Right kidney (tissue), 1 donor: ENCODE results near the gene KIF1A.
"Not testable (repeated sequence)": the region's sequence is repeated elsewhere in the genome, so short reads cannot be mapped to it uniquely, and the experiment has no call there.

Experiments used
- DNase-seq: peaks from one replicate; pipeline ENCODE4 v3.0.0-alpha.2; 2016

Gene KIF1A

DNA sequence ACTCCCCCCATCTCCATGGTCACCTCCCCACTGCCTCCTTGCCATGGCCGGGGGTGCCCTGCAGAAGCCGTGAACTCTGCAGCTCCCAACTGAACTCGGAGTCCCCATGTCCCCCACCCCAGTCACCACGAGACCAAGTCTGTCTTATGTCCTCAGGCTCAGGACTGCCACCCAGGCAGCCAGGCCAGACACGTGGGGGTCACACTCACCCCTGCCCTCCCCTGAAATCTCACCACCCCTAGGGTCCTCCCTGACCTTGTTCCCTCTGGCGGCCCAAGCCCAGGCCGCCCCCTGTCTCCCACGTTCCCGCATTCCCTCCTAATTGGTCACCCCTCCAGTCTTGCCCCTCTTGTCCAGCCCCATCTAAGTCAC lies 117.4 kb downstream of the KIF1A start:
- DNase-seq = no peak

DNA sequence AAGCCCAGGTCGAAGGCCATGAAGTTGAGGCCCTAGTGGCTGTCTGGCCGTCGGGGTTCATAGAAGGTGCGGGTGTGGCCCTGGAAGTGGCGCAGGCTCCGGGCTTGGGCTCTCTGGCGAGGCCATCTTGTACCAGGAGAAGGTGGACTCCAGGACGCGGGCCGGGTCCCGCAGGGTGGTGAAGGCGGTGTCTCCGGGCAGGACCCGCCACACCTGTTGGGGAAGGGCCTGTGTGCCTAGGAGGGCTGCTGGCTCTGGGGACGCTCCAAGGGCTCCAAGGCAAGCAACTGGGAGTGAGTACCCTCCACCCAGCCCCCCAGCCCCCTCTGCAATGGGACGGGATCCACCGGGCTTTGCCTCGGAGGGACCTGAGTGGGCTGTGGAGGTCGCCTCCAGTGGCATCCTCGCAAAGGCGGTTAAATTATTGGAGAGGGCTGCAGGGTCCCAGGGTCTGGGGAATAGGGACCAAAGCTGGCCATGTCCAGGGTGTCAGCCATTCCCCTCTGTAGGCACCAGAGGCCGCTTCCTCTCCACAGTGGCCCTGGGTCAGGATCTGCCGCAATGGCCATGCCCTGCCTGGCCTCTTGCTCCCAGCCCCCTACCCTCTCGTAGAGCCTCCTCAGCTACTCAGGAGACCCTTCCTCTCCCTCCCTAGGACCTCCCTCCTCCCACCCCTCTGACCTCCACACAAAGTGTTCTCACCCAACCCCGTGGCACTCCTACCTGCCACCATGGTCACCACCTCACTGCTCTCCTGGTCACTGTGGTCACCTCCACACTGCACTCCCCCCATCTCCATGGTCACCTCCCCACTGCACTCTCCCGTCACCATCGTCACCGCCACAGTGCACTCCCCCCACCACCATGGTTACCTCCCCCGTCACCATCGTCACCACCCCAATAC lies 118.0 kb downstream of the KIF1A start:
- DNase-seq = no peak

DNA sequence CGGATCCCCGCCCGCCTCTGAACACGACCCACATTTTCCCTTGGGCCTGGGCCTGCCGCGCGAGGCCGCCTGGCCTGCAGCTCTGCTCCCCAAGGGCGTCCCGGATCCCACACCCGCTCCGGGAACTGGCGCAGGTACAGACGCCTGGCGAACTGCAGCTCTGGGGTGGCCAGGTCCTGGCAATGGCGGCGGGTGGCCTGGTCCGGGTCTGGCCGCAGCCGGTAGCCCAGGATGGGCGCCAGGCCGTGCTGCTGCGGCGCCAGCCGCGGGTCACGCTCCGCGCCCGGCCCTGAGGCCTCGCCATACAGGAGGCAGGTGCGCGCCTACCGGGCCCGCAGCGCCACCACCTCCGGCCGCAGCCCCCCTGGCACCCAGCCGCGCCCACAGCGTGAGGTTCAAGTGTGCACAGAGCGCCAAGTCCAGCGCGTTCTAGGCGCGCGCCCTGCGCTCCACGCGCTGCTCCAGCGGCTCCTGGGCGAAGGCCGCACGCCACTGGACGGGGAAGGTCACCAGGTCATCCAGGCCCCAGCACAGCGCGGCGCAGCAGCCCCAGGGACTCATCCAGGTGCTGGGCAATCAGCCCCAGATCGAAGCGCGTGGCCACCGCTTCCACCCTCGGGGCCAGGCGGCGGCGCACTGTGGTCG lies 118.8 kb downstream of the KIF1A start:
- no peak for DNase-seq

DNA sequence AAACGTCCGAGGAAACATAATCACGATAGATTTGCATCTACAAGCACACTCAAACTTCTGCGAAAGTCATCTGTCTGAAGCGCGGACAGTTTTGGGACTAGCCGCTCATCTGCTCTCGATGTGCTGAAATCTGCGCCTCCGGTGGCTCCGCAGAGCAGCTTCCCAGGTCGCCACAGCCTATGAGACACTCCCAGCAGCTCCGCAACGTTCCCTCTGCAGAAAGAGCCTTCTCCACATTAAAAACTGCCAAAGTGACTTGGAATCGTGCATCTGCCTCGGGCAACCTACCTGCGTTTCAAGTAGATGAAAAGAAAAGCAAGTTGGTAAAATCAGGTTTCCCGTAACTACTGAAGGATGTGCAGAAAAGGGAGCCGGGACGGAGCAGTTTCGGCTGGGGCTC lies 119.4 kb downstream of the KIF1A start:
- DNase-seq = not testable (repeated sequence)

DNA sequence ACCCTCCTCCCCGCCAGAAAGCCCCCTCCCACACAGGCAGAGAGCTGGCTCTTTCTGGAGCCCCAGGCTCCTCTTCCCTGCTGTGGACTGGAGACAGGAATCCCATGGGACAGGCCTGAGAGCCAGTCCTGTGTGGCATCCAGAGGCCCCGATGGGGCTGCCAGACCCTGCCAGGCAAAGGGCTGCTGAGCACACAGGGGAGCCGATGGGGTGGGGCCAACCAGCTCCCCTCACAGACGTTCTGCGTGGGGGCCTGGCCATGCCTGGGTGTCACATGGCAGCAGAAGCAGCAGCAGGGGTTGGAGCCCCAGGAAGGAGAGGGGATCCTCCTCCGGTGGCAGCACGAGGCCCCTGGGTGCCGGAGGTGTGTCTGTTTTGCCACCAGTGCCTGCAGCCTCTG lies 120.2 kb downstream of the KIF1A start:
- DNase-seq = not testable (repeated sequence)

DNA sequence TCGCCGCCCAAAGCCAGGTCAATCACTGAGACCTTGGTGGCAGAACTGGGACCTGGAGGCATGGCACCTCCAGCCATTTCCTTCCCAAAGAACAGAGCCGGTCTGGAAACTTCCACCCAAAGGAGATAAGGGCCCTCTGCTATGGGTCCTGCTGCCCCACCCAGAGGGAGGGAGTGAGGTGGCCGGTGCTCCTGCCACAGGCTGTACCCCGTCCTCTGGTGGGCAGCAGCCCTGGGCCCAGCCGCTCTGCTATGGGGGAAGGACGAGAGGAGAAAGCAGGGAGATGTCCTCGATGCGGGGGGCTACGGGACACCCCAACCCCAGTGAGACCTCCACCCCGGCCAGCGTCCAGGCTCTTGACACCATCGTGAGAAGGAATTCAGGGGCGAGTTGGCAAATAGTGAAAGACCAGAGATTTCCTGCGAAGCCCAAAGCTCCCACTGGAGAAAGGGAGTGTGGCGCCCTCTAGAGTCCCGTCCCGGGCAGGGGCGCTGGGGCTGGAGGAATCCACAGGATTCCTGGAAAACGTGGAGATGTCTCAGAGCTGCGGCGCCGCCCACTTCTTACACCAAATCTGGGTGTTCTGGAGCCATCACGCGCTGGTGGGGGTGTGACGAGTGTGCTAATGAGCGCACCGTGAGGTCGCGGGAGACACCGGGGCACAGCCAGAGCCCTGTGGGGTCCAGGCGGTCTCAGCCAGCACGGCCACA lies 121.0 kb downstream of the KIF1A start:
- not testable (repeated sequence) for DNase-seq

DNA sequence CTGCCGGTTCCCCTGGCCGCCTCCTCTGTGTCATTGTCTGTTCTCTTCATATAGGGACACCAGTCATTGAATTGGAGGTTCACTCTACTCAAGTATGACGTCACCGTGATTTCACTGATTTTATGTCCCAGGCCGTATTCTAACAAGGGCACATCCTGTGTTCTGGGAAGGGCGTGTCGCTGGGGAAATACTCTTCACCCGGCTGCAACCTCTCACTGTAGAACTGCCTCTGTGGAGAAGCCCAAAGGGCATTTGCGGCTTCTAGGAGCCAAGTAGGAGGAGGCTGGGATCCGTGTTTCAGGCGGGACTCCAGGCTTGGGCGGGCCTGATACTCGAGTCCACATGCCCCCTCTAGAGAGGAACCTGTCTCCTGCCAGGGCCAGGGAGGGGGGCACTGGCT lies 123.5 kb downstream of the KIF1A start:
- not testable (repeated sequence) for DNase-seq

DNA sequence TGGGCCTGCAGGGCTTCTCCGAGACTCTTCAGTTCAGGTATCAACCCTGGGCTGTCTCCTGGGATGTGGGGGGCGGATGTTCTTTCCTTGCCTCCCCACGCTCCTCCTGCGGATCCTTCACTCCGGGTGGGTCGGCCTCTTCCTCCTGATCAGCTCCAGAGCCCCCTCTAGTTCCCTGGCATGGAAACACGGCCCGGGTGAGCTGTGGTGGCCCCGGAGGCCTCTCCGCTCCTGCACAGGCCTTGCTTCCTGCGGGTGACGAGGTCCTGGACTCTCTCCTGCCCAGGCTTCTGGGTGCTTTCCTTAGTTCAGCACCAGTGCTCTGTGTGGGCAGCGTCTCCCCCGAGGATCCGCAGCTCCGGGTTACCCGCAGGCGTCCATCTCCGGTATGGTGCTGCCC lies 124.4 kb downstream of the KIF1A start:
- not testable (repeated sequence) for DNase-seq

DNA sequence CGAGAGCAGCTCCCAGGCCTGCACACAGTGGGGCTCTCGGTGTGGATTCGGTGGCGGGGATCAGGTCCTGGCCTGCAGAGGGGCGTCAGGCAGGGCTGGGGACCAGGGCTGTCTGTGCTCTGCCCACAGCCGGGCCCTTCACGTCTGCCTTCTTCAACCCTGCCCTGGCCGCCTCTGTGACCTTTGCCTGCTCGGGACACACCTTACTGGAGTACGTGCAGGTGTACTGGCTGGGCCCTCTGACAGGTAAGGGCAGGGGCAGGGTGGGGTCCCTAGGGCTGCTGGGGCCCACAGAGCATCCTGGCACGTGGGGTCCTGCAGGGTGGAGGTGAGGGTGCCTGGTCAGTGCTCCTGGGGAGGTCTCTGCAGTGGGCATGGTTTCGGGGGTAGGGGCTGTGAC lies 125.7 kb downstream of the KIF1A start:
- DNase-seq = not testable (repeated sequence)

DNA sequence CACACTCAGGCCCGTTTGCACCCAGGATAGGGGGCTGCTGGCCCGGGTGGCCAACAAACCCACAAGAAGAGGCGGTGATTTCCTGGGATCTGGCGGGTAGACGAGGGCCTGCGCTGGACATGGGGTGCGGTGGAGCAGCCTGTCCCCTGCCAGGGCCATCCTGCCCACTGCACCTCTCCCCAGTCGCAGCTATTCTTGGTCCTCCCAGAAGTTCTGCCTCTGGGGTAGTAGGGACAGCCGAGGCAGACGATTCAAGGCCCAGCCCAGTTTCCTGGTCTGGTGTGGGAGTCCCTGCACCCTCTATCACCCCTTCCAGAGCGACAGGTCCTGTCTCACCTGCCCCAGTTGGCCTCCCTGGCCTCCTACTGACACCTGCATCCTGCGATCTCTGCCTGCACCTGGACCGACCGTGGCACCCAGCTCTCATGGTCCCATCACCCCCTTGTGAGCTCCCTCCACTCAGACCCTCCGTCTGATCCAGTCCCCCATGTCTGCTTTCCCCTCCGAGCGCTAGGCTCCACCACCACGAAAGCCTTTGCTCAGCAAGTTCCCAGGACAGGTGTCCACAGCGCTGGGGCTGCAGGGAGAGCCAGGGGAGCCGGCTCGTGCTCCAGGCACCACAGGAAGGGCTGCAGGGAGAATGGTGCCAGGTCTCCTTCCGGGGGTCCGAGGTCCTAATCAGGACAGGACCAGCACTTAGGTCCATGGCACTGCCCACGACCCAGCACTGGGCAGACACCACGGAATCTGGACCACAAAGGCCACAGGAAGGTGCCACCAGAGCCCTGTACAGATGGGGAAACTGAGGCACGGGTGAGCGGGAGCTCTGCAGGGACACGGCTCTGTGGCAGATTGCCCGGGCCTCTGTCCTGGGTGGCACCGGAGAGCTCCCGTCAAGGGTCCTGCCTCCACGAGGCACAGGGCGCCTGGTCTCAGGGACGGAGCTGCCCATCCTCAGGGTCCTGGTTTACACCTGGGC lies 127.1 kb downstream of the KIF1A start:
- not testable (repeated sequence) for DNase-seq

DNA sequence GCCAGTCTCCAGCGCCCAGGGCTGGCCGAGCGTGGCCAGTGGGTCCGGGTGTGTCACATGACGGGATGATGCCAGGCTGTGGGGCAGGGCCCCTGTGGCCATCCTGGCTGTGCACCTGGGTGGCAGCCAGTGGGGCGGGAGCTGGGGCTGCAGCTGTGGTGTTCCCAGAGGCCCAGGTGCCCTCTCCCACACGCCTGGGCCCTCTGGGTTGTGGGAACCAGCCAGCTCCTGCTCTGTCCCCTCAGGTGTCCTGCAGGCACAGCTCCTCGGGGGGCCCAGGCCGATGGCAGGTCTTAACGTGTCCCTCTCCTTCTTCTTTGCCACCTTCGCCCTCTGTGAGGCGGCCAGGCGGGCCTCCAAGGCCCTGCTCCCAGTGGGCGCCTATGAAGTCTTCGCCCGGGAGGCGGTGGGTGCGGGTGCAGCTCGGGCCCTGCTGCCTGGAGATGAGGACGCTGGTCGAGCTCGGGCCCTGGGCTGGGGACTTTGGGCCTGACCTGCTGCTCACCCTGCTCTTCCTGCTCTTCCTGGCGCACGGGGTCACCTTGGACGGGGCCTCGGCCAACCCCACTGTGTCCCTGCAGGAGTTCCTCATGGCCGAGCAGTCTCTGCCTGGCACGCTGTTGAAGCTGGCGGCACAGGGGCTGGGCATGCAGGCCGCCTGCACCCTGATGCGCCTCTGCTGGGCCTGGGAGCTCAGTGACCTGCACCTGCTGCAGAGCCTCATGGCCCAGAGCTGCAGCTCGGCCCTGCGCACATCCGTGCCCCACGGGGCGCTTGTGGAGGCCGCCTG lies 128.2 kb downstream of the KIF1A start, which contains the start of gene AQP12A:
AQP12A (plus strand) TSS at position 236 of the 790 bp plus-strand sequence; CDS start at position 284, 48 bp downstream.
- not testable (repeated sequence) for DNase-seq

DNA sequence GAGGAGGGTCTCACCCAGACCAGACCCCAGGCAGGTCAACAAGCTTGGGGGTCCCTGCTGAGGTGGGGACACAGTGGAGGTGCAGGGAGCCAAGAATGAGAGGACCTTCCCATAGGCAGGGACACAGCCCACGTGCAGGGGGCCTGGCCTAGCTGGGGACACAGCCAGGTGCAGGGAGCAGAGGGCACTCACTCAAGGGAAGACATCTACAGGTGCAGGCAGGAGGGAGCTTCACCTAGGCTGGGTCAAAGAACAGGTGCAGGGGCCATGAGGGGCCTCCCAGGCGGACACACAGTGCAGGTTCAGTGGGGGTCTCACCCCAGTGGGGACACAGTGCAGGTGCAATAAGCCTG lies 129.0 kb downstream of the KIF1A start:
- not testable (repeated sequence) for DNase-seq

DNA sequence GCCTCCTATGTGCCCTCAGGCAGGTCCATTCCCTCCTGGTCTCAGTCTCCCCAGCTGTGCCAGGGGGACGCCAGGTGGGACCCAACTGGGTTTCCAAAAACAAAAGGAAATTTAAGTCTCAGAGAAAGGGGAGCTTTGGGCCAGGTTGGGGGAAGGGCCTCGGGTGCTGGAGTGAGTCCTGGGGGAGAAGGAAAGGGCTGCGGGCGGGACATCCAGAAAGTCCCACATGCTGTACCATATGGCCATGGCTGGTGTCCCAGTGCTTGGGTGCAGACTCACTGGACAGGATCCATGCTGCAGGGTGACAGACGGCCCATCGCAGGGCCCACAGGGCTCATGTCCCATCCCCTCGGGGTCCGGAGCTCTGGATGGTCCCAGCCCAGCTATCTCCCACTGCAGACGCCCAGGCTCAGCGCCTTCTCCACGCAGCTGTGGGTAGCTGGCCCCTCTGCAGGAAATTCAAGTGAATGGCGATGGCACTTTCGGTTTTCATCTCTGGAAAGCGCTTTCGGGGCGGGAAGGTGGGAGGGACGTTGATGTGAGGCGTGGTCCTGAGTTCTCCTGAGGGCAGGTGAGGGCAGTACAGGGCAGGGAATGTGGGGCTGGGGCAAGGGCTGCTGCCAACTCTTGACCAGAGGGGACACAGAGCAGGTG lies 129.5 kb downstream of the KIF1A start:
- DNase-seq = not testable (repeated sequence)

DNA sequence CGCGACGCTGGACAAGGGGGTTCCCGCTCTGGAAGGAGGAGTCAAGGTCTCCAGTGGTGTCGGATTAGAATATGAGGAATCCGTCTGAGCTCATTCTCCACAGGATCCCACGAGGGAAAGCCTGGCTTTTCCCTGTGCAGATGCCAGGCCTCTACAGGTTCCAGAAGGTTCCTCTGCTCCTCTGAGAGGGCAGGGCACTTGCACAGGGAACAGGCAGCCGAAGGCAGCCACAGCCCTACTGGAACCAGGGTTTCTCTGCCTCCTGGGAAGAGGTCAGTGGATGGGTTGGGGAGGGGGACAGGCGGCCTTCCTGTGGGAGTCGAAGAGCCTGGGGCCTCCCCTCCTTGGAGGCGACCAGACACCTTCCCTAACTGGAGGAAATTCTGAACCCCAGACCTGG lies 130.0 kb downstream of the KIF1A start:
- DNase-seq = no peak

DNA sequence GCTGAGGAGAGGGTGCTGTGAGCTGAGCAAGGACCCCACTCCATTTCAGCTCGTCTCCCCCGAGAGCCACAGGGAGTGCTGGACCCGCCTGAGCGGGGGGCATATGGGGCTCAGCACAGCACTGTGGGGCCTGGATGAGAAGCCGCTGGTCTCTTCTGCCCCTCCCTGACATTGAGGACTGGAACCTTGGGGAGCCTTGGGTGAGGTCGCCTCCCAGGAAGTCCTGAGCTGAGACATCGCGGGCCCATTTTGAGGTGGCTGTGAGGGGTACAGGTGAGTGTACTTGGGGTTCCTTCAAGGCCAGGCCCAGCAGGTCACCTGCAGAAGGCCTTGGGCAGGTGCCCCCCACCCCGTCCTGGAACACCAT lies 131.5 kb downstream of the KIF1A start:
- DNase-seq = no peak

DNA sequence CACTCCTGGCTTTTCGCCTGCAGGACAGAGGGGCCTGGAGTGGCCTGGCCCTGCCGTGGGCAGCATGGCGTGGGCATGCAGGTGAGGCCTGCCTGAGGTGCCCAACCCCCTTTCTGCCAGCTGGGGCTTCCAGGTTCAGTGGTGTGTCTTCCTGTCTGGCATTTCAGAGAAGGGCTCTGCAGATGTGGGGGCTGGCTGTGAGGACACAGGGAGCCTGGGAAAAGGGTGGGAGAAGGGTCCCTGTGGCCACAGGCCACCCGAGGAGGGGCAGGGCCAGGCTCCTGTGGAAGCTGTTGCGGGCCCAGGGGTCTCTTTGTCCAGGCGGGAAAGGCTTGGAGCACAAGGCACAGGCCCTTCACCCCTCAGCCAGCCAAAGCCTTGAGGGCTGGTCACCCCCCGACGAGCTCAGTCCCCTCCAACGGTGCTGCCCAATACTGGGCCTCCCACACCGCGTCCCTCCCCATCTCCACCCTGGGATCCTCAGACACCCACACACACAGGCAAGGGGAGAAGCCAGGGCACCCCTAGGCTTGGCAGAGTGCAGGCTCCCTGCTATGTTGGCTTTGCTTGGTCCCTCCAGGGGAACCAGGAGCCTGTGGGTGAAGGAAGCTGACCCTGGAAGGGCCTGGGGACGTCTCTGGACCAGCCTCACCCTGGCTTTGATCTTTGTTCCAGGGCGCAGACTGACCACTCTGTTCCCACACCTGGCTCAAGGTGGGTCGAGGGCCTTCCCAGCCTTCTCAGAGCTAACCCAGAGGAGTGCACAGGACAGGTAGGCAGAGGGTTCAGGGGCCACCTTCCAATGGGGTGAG lies 132.1 kb downstream of the KIF1A start:
- no peak for DNase-seq

DNA sequence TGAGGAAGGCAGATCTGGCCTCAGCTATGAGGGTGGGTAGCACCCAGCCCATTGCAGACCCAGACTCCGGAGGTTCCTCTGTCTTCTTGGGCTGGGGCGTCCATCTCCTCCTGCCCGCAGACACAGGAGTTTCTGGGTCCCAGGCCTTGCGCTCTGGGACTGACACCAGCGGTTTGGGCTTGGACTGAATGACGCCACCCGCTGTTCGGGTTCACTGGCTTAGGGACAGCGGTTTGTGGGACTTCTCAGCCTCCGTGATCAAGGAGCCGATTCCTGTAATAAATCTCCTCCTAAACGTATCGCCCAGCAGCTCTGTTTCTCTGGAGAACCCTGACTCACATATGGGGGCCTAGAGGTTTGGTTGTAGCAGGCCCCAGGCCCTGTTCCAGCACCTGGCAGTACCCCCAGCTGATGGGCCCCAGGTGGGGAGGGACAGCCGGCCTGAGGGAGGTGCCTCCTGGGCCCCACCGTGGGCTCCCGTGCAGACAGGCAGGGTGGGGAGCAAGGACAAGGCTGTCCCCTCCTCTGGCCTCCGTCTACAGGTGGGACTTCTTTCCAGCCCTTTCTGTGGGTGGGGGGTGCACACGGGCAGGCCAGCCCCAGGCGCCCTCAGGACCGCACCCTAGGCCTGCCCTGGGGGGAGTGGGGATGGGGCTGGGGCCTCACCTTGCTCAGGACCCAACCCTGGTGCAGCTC lies 132.8 kb downstream of the KIF1A start:
- peak; percentile 56 for DNase-seq

DNA sequence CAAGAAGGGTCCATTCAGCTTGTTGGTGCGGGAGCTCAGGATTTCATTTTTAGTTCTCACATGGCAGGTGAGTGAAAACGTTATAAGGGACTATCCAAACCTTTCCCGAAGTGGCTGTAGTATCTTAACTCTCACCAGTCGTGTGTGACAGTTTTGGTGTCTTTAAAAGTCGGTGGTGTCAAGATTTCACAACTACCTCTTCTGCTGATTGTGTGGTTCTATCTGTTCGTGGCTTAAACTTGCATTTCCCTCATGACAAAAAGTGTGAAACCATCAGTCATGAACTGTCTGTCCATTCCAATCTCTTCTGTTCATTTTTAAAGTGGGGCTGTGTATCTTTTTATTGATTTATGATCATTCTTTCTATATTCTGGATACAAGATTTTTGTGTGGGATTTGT lies 133.6 kb downstream of the KIF1A start:
- DNase-seq = no peak

DNA sequence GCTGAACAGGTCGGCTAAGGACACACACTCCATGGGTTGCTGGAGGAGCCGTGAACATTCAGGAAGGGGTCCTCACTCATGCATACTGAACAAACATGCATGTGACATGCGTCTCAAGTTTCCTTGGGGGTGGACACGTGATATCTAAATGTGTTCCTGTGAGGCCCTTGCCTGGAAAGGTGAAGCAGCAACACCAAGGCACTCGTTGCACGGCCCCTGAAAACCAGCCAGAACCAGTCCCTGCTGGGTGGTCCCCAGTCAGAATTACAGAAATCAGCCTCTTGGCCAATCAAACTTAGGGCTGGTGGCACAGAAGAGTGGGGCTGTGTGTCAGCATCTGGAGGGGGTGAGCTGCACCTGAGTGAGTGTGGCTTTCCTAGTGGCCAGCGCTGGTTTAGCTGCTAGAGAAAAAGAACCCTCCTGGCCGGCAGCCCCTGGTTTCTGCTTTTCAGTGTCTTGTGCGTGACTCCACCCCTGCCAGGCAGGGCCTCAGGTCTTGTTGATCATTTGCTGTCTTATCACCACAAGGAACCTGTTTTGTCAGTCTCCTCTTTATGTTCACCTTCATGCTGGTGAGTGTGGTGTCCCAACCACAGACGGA lies 134.1 kb downstream of the KIF1A start:
- DNase-seq = peak; percentile 66
